Measurements from ENCODE around the gene PLSCR1.

Gene PLSCR1

GRCh38 chr3:146561463-146561862, 17.1 kb upstream of the PLSCR1 start:
- no peak for DNase-seq (ENCODE audit: low read depth)
- no peak overlapping the region for H3K4me3 ChIP-seq (ENCODE audit: low read depth, low read length)
- TF ChIP-seq CTCF (IDR thresholded peaks at IDR 0.05; ENCODE audit: insufficient read depth, low read depth, low read length, missing control alignments), result no peak

- DNase-seq (ENCODE audit: low read depth), result no peak
- TF ChIP-seq CTCF (IDR thresholded peaks at IDR 0.05; ENCODE audit: insufficient read depth, low read depth, low read length, missing control alignments), result no peak
- H3K4me3 ChIP-seq (ENCODE audit: low read depth, low read length), result no peak overlapping the region
Observed at GRCh38 chr3:146560678-146561077, 16.3 kb upstream of the PLSCR1 start.

- no peak for TF ChIP-seq CTCF (IDR thresholded peaks at IDR 0.05; ENCODE audit: insufficient read depth, low read depth, low read length, missing control alignments)
- DNase-seq (ENCODE audit: low read depth), result no peak
- no peak overlapping the region for H3K4me3 ChIP-seq (ENCODE audit: low read depth, low read length)
Observed at GRCh38 chr3:146559388-146559787, 15.0 kb upstream of the PLSCR1 start.

- no peak for TF ChIP-seq CTCF (IDR thresholded peaks at IDR 0.05; ENCODE audit: insufficient read depth, low read depth, low read length, missing control alignments)
- no peak overlapping the region for H3K4me3 ChIP-seq (ENCODE audit: low read depth, low read length)
- DNase-seq (ENCODE audit: low read depth), result no peak
Observed at GRCh38 chr3:146558781-146559180, 14.4 kb upstream of the PLSCR1 start.

GRCh38 chr3:146557745-146558144, 13.3 kb upstream of the PLSCR1 start:
- no peak for TF ChIP-seq CTCF (IDR thresholded peaks at IDR 0.05; ENCODE audit: insufficient read depth, low read depth, low read length, missing control alignments)
- H3K4me3 ChIP-seq (ENCODE audit: low read depth, low read length), result no peak overlapping the region
- DNase-seq (ENCODE audit: low read depth), result no peak

- no peak for TF ChIP-seq CTCF (IDR thresholded peaks at IDR 0.05; ENCODE audit: insufficient read depth, low read depth, low read length, missing control alignments)
- DNase-seq (ENCODE audit: low read depth), result no peak
- H3K4me3 ChIP-seq (ENCODE audit: low read depth, low read length), result no peak overlapping the region
Observed at GRCh38 chr3:146555311-146555710, 10.9 kb upstream of the PLSCR1 start.

- H3K4me3 ChIP-seq (ENCODE audit: low read depth, low read length), result no peak overlapping the region
- DNase-seq (ENCODE audit: low read depth), result peak; percentile 19
- no peak for TF ChIP-seq CTCF (IDR thresholded peaks at IDR 0.05; ENCODE audit: insufficient read depth, low read depth, low read length, missing control alignments)
Observed at GRCh38 chr3:146554151-146554760, 9.8 kb upstream of the PLSCR1 start.

All from GM12865 (cell line).